Measurements from ENCODE around the gene CCDC63. TPM values are rescaled to one million over a fixed set of nuclear protein-coding genes. Genes with fewer than 3 reads are reported as not detected.

CCDC63 gene
- total RNA-seq, 2 donors from 2014 or later, result not detected

DNA sequence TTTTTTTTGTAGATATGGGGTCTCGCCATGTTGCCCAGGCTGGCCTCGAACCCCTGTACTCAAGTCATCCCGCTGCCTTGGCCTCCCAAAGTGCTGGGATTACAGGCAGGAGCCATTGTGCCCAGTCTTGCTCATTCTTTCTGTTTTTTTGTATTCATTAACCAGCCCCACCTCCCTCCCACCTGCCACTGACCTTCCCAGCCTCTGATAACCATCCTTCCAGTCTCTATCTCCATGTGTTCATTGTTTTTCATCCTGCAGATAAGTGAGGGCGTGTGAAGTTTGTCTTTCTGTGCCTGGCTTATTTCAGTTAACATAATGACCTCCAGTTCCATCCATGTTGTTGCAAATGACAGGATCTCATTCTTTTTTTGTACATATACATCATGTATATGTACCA lies 54.6 kb downstream of the CCDC63 start:
- ATAC-seq (ENCODE audit: insufficient number of reproducible peaks, low FRiP score, low read depth), result no peak
- H3K27me3 ChIP-seq (replicated peaks; ENCODE audit: insufficient read depth), result no peaks in the 10 kb centered on the region
- H3K9me3 ChIP-seq, result no peaks in the 10 kb centered on the region
- H3K27ac ChIP-seq, result no peak overlapping the region
- H3K4me1 ChIP-seq (ENCODE audit: control insufficient read depth in 1 of 2, low read depth in 2 of 2), result no peaks in the 10 kb centered on the region
- DNase-seq (ENCODE audit: low spot score), result no peak
- no peaks in the 10 kb centered on the region for H3K36me3 ChIP-seq
- TF ChIP-seq, protein P1, sequence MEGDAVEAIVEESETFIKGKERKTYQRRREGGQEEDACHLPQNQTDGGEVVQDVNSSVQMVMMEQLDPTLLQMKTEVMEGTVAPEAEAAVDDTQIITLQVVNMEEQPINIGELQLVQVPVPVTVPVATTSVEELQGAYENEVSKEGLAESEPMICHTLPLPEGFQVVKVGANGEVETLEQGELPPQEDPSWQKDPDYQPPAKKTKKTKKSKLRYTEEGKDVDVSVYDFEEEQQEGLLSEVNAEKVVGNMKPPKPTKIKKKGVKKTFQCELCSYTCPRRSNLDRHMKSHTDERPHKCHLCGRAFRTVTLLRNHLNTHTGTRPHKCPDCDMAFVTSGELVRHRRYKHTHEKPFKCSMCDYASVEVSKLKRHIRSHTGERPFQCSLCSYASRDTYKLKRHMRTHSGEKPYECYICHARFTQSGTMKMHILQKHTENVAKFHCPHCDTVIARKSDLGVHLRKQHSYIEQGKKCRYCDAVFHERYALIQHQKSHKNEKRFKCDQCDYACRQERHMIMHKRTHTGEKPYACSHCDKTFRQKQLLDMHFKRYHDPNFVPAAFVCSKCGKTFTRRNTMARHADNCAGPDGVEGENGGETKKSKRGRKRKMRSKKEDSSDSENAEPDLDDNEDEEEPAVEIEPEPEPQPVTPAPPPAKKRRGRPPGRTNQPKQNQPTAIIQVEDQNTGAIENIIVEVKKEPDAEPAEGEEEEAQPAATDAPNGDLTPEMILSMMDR (IDR thresholded peaks at IDR 0.05), result no peak
- no peak overlapping the region for H3K4me3 ChIP-seq

DNA sequence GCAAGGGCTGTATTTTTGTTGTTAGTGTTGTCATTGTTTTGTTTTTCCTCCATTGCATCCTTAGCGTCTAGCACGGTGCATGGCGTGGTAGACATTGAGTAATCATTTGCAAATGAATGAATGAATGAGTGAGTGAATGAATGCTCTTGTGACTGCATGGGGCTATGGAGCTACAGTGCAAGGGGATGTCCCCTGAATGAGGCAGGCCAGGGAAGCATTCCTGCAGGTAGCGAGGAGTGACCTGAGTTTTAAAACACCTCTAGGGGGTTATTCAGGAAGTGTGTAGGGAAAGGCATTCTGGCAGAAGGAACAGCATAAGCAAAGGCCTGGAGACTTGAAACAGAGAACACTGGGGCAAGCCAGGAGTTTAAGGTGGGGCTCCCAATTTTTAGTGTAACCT lies 56.7 kb downstream of the CCDC63 start:
- no peak overlapping the region for H3K4me3 ChIP-seq
- ATAC-seq (ENCODE audit: insufficient number of reproducible peaks, low FRiP score, low read depth) (no peak), DNase-seq (ENCODE audit: low spot score) (no peak)
- H3K9me3 ChIP-seq, result no peaks in the 10 kb centered on the region
- H3K4me1 ChIP-seq (ENCODE audit: control insufficient read depth in 1 of 2, low read depth in 2 of 2), result no peaks in the 10 kb centered on the region
- no peaks in the 10 kb centered on the region for H3K27me3 ChIP-seq (replicated peaks; ENCODE audit: insufficient read depth)
- TF ChIP-seq, protein P1 (IDR thresholded peaks at IDR 0.05), result no peak
- no peaks in the 10 kb centered on the region for H3K36me3 ChIP-seq
- H3K27ac ChIP-seq, result no peak overlapping the region

DNA sequence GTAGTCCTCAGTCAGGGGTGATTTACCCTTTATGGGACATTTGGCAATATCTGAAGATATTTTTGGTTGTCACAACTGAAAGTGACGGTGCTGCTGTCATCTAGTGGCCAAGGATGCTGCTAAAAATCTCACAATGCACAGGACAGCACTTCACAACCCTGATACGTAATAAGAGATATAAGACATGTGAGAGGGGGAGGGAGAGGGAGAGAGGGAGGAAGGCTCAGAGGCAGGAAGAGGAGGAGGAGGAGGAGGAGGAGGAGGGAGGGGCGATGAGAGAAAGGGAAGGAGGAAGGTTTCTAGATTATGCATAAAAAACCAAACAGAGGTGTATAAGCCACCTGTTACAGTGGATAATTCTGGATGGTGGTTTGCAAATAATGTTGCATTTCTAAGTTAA lies 59.3 kb downstream of the CCDC63 start:
- DNase-seq (ENCODE audit: low spot score) (no peak), ATAC-seq (ENCODE audit: insufficient number of reproducible peaks, low FRiP score, low read depth) (no peak)
- TF ChIP-seq, protein P1 (IDR thresholded peaks at IDR 0.05), result no peak

DNA sequence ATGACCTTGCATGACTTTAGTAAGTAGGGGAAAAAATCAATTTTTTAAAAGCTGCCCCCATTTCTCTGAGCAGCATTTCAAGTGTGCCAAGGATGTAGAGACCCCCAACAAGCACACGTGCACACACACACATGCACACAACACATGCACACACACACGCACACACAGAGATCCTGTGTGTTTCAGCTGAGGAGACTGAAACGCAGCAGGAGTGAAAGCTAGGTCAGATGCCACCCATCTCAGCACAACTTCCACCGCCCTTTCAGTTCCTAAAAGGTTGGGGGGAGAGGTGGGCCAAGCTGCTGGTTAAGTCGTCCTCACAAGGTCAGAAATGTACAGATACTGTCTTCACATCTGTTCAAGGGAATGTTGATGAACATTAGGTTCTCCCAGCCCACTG lies 59.7 kb downstream of the CCDC63 start:
- ATAC-seq (ENCODE audit: insufficient number of reproducible peaks, low FRiP score, low read depth) (no peak), DNase-seq (ENCODE audit: low spot score) (no peak)
- Histone ChIP-seq H3K27ac (no peak overlapping the region), H3K4me1 (ENCODE audit: control insufficient read depth in 1 of 2, low read depth in 2 of 2) (no peaks in the 10 kb centered on the region), H3K9me3 (no peaks in the 10 kb centered on the region), H3K36me3 (no peaks in the 10 kb centered on the region), H3K4me3 (no peak overlapping the region), H3K27me3 (replicated peaks; ENCODE audit: insufficient read depth) (no peaks in the 10 kb centered on the region)
- TF ChIP-seq, protein P1 (IDR thresholded peaks at IDR 0.05), result no peak

More for the DNA sequence above, 59.3 kb downstream of the CCDC63 start:
- Histone ChIP-seq H3K27ac (no peak overlapping the region), H3K9me3 (no peaks in the 10 kb centered on the region), H3K4me1 (ENCODE audit: control insufficient read depth in 1 of 2, low read depth in 2 of 2) (no peaks in the 10 kb centered on the region), H3K36me3 (no peaks in the 10 kb centered on the region), H3K27me3 (replicated peaks; ENCODE audit: insufficient read depth) (no peaks in the 10 kb centered on the region), H3K4me3 (no peak overlapping the region)

DNA sequence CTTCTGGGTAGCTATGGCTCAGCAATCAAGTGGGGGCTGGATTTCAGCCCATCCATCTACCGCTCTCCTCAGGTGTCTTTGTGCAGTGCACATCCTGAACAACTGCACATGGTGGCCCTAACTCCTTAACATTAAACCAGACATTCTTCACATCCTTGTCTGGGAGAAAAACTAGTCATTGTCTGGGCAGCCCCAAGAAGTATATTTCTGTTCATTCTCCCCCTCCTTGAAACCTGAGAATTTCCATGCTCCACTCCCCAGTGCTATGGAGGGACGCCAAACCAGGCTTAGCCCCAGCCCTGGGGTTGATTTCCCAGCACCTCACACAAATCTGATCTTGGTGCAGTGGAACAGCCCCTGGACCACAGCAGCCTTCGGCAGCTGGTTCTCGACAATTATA lies 60.2 kb downstream of the CCDC63 start:
- TF ChIP-seq, protein P1 (IDR thresholded peaks at IDR 0.05), result no peak
- ATAC-seq (ENCODE audit: insufficient number of reproducible peaks, low FRiP score, low read depth), result no peak

More for the DNA sequence above, 60.2 kb downstream of the CCDC63 start:
- Histone ChIP-seq H3K9me3 (no peaks in the 10 kb centered on the region), H3K36me3 (no peaks in the 10 kb centered on the region), H3K4me1 (ENCODE audit: control insufficient read depth in 1 of 2, low read depth in 2 of 2) (no peaks in the 10 kb centered on the region), H3K27ac (no peak overlapping the region), H3K4me3 (no peak overlapping the region), H3K27me3 (replicated peaks; ENCODE audit: insufficient read depth) (no peaks in the 10 kb centered on the region)
- no peak for DNase-seq (ENCODE audit: low spot score)

Measured in thoracic aorta (tissue), 2 donors.